SK-N-SH (cell line): ENCODE measurements around the gene CNNM1.

Source experiments
- CTCF ChIP-seq: fragments of 200-600 bp; sonication (generic); IDR thresholded peaks from 2 replicates; pipeline ENCODE4 v1.6.1; 2017; ENCODE audit warnings: antibody characterized with exemption, mild to moderate bottlenecking, moderate library complexity
- FOXM1 ChIP-seq: IDR thresholded peaks from 2 replicates; pipeline ENCODE4 v1.4.0; 2012; ENCODE audit warnings: low read depth, mild to moderate bottlenecking
- NRF1 ChIP-seq: IDR thresholded peaks from 2 replicates; pipeline ENCODE4 v1.6.1; 2012; ENCODE audit warnings: low read depth, mild to moderate bottlenecking, low read length
- TF ChIP-seq, protein P1 (sequence below): fragments of 150-350 bp; IDR thresholded peaks from 2 replicates; pipeline ENCODE4 v1.6.1; 2017; ENCODE audit warnings: antibody characterized with exemption, low read length, low read depth, borderline replicate concordance

- no peak for TF ChIP-seq CTCF
- no peak for TF ChIP-seq FOXM1
- TF ChIP-seq NRF1 = no peak
- TF ChIP-seq, protein P1, sequence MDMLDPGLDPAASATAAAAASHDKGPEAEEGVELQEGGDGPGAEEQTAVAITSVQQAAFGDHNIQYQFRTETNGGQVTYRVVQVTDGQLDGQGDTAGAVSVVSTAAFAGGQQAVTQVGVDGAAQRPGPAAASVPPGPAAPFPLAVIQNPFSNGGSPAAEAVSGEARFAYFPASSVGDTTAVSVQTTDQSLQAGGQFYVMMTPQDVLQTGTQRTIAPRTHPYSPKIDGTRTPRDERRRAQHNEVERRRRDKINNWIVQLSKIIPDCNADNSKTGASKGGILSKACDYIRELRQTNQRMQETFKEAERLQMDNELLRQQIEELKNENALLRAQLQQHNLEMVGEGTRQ = no peak
Measured at GRCh38 chr10:99375426-99375825, 46.3 kb downstream of the CNNM1 start.
